HG02885 (cell line): Measurements from ENCODE around the gene KIF3C.
"Not testable (repeated sequence)": the region's sequence is repeated elsewhere in the genome, so short reads cannot be mapped to it uniquely, and the experiment has no call there.

Experiments used
- ATAC-seq: cut with Tn5 transposase; IDR thresholded peaks from one replicate; pipeline ENCODE4 v1.9.1; 2021; ENCODE audit warnings: mild to moderate bottlenecking; ENCODE audit not compliant: unreplicated experiment, poor library complexity

Gene KIF3C

DNA sequence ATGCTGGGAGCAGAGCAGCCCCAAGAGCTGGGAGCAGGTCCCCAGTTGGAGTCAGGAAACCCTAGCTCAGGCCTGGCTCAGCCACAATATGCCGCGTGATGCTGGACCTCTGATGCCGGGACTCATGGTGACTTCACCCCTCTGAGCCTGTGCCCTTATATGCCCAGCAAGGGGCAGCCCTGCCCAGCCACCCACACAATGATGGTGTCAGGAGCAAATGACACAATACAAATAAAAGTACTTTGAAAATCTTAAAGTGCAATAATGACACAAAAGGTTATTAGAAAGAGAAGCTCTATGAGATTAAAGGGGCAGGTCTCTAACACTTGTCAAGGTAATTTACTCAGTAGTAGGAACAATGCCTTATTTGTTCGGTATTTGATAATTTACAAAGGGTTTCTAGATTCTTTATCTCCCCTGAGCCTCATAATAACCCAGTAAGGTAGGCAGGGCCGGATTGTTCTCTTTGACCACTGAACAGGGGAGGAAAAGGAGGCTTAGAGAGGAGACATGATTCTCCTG lies 18.3 kb upstream of the KIF3C start:
- no peak for ATAC-seq

DNA sequence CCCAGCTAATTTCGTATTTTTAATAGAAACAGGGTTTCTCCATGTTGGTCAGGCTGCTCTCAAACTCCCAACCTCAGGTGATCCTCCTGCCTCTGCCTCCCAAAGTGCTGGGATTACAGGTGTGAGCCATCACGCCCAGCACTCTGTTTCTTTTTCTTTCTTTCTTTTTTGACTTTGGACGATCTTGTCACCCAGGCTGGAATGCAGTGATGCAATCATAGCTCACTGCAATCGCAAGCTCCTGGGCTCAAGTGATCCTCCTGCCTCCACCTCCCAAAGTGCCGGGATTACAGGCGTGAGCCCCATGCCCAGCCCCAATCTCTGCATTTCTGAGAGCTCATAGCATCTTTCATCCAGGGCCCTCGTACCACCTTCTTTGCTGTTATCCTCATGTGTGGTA lies 17.1 kb upstream of the KIF3C start:
- not testable (repeated sequence) for ATAC-seq

DNA sequence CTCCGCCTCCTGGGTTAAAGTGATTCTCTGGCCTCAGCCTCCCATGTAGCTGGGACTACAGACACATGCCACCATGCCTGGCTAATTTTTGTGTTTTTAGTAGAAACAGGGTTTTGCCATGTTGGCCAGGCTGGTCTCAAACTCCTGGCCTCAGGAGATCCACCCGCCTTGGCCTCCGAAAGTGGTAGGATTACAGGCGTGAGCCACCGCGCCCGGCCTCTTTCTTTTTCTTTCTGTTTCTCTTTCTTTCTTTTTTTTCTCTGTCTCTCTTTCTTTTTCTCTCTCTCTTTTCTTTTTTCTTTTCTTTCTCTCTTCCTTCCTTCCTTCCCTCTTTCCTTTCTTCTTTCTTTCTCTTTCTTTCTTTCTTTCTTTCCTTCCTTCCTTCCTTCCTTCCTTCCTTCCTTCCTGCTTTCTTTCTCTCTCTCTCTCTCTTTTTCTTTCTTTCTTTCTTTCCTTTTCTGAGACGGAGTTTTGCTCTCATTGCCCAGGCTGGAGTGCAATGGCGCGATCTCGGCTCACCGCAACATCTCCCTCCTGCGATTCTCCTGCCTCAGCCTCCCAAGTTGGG lies 16.6 kb upstream of the KIF3C start:
- ATAC-seq = not testable (repeated sequence)

DNA sequence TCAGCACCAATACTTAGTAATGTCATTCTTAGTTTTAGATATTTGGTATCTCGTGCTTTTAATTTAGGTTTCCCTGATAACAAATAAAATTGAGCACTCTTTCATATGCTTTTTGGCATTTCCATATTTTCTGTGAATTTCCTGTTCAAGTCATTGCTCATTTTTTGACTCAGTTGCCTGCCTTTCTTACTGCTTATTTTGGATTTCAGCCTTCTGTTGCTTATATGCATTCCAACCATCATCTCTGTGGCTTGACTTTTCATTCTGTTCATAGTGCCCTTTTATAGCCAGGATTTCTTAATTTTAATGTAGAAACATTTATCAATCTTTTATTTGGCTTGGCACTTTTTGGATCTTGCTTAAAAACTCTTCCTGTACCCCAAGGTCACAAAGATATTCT lies 14.5 kb upstream of the KIF3C start:
- no peak for ATAC-seq

- no peak for ATAC-seq
Measured at GRCh38 chr2:25994509-25994908, 12.2 kb upstream of the KIF3C start.

DNA sequence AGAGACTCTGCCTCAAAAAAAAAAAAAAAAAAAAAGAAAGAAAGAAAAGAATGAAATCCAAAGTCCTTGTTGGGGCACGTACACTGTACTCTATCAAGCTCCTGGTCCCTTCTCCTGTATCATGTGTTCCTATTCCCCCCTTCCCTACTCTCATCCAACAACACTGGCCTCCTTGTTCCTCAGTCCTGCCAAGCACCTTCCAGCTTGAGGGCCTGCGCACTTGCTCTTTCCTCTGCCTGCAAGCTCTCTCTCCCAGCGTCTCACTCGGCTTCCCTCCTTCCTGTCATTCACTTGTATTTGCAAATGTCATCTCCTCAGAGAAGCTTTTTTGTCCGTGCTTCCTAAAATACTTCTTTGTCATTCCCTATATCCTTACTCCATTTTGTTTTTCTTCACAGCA lies 10.8 kb upstream of the KIF3C start:
- no peak for ATAC-seq

GRCh38 chr2:25992556-25992955 lies 10.3 kb upstream of the KIF3C start:
- no peak for ATAC-seq

- no peak for ATAC-seq
Measured at GRCh38 chr2:25991965-25992364, 9.7 kb upstream of the KIF3C start.

- no peak for ATAC-seq
Measured at GRCh38 chr2:25989154-25989553, 6.9 kb upstream of the KIF3C start.

DNA sequence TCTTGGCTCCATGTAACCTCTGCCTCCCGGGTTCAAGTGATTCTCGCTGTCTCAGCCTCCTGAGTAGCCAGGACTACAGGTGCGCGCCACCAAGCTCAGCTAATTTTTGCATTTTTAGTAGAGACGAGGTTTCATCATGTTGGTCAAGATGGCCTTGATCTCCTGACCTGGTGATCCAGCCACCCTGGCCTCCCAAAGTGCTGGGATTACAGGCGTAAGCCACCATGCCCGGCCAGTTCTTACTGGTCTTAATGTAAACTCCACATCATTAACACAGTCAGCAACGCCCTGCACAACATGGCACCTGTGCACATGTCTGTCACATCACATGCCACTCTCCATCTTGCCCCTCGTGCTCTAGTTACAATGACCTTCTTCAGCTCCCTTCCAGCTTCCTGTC lies 5.8 kb upstream of the KIF3C start:
- no peak for ATAC-seq

- ATAC-seq = no peak
Measured at GRCh38 chr2:25983735-25984134, 1.4 kb upstream of the KIF3C start.

- ATAC-seq = no peak
Measured at GRCh38 chr2:25982968-25983280, 627 bp upstream of the KIF3C start.

DNA sequence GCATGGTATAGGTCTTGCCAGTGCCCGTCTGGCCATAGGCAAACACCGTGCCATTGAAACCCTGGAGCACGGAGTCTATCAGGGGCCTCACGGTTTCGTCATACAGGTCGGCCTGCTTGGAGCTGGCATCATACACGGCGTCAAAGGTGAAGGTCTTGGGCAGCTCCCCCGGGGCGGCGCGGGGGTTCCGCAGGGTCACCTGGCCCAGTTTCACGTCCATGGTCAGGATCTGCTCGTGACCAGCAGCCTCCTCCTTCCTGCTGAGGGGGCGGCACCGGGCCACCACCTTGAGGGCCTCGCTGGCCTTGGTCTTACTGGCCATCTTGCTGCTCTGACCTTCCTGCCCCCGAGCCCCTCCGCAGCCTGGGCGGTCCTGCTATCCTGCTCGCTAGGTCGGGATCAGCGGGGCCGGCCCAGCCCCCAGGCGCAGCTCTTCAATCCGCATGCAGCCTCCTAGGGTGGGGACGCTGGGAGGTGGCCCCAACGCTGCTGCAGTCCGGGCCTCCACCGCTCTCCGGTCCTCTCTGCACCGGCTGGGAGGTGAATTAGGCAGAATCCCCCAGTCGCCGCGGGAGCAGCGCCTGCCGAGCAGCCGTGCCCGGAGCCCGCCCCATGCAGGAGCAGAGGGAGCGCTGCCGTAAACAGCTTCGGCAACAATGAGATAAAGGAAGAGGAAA lies 563 bp downstream of the KIF3C start:
- peak; percentile 19 for ATAC-seq

GRCh38 chr2:25980951-25981350 lies 1.3 kb downstream of the KIF3C start:
- ATAC-seq = no peak

GRCh38 chr2:25980076-25980887 lies 2.0 kb downstream of the KIF3C start:
- no peak for ATAC-seq

DNA sequence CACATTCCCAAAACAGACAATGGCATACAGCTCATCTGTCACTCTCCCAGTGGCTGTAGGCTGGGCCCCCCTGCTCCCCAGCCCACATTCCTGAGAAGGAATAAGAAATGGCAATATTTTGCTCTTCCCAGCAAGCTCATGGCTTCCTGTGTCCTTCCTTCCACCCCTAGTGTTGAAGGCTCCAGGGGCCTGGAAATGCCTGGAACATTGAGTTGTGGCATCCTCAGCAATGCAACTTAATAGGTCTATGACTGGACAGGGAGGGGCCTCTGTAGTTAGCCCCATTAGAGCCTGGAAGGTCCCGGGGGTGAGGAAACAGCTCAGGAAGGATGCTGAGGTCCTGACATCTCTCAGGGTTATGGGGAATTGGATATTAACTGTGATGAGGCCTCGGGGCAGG lies 3.3 kb downstream of the KIF3C start:
- no peak for ATAC-seq

DNA sequence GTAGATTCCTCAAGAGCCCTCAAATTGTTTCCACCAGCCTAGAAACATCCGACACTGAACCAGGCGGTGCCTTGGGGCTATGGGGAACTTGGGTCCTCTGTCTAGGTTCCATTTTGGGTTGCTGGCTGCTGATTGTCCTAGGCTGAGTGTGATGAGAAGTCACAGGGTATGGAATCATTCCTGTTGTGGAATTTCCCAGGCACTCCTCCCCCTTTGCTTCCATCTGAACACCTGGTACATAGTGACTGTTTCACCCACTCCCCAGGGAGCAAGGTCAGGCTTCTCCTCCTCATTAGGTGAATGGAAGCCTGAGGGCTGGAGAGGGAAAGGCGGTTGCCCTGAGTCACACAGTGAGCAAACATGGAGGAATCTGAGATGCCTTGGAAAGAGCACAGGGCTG lies 4.5 kb downstream of the KIF3C start:
- ATAC-seq = no peak

- ATAC-seq = no peak
Measured at GRCh38 chr2:25976983-25977741, 5.1 kb downstream of the KIF3C start.

DNA sequence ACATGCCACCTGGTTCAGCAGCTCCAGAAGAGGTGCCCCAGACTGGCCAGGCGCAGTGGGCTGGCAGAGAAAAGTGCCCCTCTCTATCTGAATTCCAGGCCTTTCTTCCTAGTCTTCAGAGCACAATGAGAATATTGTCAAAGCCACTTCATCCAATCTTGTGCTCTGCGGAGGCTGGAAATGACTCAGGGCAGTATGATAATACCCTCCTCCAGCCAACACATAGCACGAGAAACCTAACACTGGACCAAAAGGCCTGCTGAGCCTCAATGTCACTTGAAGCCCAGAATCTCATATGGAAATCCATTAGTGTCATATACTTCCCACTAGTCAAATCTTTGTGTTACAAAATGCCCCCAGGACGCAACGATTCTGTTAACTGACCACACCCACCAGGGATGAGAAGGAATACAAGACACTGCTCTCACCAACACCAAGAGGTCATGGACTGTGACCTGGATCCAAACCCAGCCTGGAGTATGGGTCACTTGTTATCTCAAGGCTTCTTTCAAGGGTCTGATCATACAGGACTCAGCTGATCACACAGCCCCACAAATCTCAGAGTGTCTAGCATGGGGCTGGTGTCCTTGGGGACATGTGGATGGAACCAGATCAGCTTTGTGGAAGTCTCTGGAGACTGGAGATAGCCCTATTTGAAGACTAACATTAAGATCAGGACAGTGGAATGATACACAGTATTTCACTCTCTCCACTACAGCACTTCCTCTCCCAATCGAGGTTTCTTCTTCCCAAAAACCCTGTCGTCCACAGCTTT lies 10.1 kb downstream of the KIF3C start:
- ATAC-seq = no peak

DNA sequence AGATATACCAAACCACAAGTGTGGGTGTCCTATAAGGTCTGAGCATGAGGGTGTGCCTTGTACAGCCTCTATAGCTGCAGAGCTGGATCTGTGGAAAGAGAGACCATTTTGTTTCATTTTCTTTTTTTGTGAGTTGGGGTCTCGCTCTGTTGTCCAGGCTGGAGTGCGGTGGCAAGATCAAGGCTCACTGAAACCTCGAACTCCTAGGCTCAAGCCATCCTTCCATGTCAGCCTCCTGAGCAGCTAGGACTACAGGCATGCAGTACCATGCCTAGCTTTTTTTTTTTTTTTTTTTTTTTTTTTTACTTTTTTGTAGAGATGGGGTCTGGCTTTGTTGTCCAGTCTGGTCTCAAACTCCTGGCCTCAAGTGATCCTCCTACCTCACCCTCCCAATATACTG lies 10.7 kb downstream of the KIF3C start:
- ATAC-seq = no peak
